HEK293 (cell line): ENCODE results near the gene OR7C1.

ENCODE experiments used
- CTCF ChIP-seq: fragments of 450-650 bp; formaldehyde crosslinking; IDR thresholded peaks from 2 replicates; pipeline ENCODE4 v1.5.1; 2016; ENCODE audit warnings: missing biosample characterization, missing genetic modification characterization
- ZNF398 ChIP-seq: fragments of 450-650 bp; formaldehyde crosslinking; IDR thresholded peaks from 2 replicates; pipeline ENCODE4 v1.5.1; 2017; ENCODE audit warnings: missing biosample characterization, missing genetic modification characterization
- ZNF624 ChIP-seq: fragments of 450-650 bp; formaldehyde crosslinking; IDR thresholded peaks from 2 replicates; pipeline ENCODE4 v1.5.1; 2017; ENCODE audit warnings: missing biosample characterization, missing genetic modification characterization
- ZNF776 ChIP-seq: fragments of 450-650 bp; formaldehyde crosslinking; IDR thresholded peaks from 2 replicates; pipeline ENCODE4 v1.5.0; 2017; ENCODE audit warnings: missing biosample characterization, missing genetic modification characterization, borderline replicate concordance

- TF ChIP-seq ZNF776 (tag by site-specific recombination), result no peak
- no peak for TF ChIP-seq ZNF624 (tag by site-specific recombination)
- no peak for TF ChIP-seq CTCF (tag by site-specific recombination)
- TF ChIP-seq ZNF398 (tag by site-specific recombination), result no peak
Measured at GRCh38 chr19:14763497-14764145, 71.4 kb downstream of the OR7C1 start.
